Measurements from ENCODE around the gene NPAS2.

GRCh38 chr2:100889286-100889685 lies 69.3 kb downstream of the NPAS2 start:
- TF ChIP-seq CTCF (IDR thresholded peaks at IDR 0.05) (no peak), POLR2A (IDR thresholded peaks at IDR 0.05) (no peak), POLR2AphosphoS5 (IDR thresholded peaks at IDR 0.05) (no peak)
